ENCODE measurements around the gene MGRN1. TPM values are rescaled to one million over a fixed set of nuclear protein-coding genes. Genes with fewer than 3 reads are reported as not detected.

Gene MGRN1
- total RNA-seq, 3 donors from 2014 or later (not counting 1 experiment from before 2014, with no cell fraction given), result 102 to 106 (median 105) TPM

- Histone ChIP-seq H3K4me3 (ENCODE audit: low read length) (no peak overlapping the region), H3K27ac (ENCODE audit: low read length) (peak overlapping the region; percentile 78), H3K36me3 (ENCODE audit: control insufficient read depth, insufficient read depth, low read length) (peaks cover 27% of the 10 kb centered on the region), H3K4me1 (ENCODE audit: control insufficient read depth, insufficient read depth, low read length) (peaks cover 29% of the 10 kb centered on the region), H3K27me3 (ENCODE audit: control insufficient read depth, insufficient read depth, low read length) (no peaks in the 10 kb centered on the region), H3K9me3 (ENCODE audit: control insufficient read depth, insufficient read depth, low read length) (no peaks in the 10 kb centered on the region)
- WGBS (ENCODE audit: insufficient coverage), result 80% methylated on average over 11 of the region's 11 CpGs
- Mint-ChIP-seq H3K27ac (peak overlapping the region; percentile 81 to 92), H3K36me3 (no peaks in the 10 kb centered on the region), H3K4me3 (peak overlapping the region; percentile 50), H3K27me3 (ENCODE audit: low read depth in 2 of 2) (no peaks in the 10 kb centered on the region), H3K4me1 (peaks cover 18 to 33% of the 10 kb centered on the region in 2 donors), H3K9me3 (no peaks in the 10 kb centered on the region)
- TF ChIP-seq, protein P1, sequence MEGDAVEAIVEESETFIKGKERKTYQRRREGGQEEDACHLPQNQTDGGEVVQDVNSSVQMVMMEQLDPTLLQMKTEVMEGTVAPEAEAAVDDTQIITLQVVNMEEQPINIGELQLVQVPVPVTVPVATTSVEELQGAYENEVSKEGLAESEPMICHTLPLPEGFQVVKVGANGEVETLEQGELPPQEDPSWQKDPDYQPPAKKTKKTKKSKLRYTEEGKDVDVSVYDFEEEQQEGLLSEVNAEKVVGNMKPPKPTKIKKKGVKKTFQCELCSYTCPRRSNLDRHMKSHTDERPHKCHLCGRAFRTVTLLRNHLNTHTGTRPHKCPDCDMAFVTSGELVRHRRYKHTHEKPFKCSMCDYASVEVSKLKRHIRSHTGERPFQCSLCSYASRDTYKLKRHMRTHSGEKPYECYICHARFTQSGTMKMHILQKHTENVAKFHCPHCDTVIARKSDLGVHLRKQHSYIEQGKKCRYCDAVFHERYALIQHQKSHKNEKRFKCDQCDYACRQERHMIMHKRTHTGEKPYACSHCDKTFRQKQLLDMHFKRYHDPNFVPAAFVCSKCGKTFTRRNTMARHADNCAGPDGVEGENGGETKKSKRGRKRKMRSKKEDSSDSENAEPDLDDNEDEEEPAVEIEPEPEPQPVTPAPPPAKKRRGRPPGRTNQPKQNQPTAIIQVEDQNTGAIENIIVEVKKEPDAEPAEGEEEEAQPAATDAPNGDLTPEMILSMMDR (IDR thresholded peaks at IDR 0.05), result no peak
- ATAC-seq (no peak), DNase-seq (no peak)
- intact Hi-C loops (cut with micrococcal nuclease), result no loop called here
These were observed 52.2 kb downstream of the MGRN1 start for GRCh38 chr16:4676831-4677230.

GRCh38 chr16:4677390-4677789, 52.8 kb downstream of the MGRN1 start:
- Mint-ChIP-seq H3K36me3 (no peaks in the 10 kb centered on the region), H3K4me1 (peaks cover 18 to 33% of the 10 kb centered on the region in 2 donors), H3K4me3 (peak overlapping the region; percentile 17), H3K9me3 (no peaks in the 10 kb centered on the region), H3K27ac (peak overlapping the region in 1 of 2 donors; percentile 92), H3K27me3 (ENCODE audit: low read depth in 2 of 2) (no peaks in the 10 kb centered on the region)
- H3K9me3 ChIP-seq (ENCODE audit: control insufficient read depth, insufficient read depth, low read length), result no peaks in the 10 kb centered on the region
- H3K36me3 ChIP-seq (ENCODE audit: control insufficient read depth, insufficient read depth, low read length), result peaks cover 27% of the 10 kb centered on the region
- no peak overlapping the region for H3K4me3 ChIP-seq (ENCODE audit: low read length)
- no peak for ATAC-seq
- 97% methylated on average over 17 of the region's 17 CpGs for WGBS (ENCODE audit: insufficient coverage)
- H3K4me1 ChIP-seq (ENCODE audit: control insufficient read depth, insufficient read depth, low read length), result peaks cover 34% of the 10 kb centered on the region
- no peaks in the 10 kb centered on the region for H3K27me3 ChIP-seq (ENCODE audit: control insufficient read depth, insufficient read depth, low read length)
- intact Hi-C loops (cut with micrococcal nuclease), result no loop called here
- peak overlapping the region; percentile 78 for H3K27ac ChIP-seq (ENCODE audit: low read length)
- no peak for DNase-seq
- TF ChIP-seq, protein P1 (IDR thresholded peaks at IDR 0.05), result no peak

GRCh38 chr16:4677994-4678393, 53.4 kb downstream of the MGRN1 start:
- TF ChIP-seq, protein P1 (IDR thresholded peaks at IDR 0.05), result no peak
- Histone ChIP-seq H3K9me3 (ENCODE audit: control insufficient read depth, insufficient read depth, low read length) (no peaks in the 10 kb centered on the region), H3K4me1 (ENCODE audit: control insufficient read depth, insufficient read depth, low read length) (peaks cover 34% of the 10 kb centered on the region), H3K27me3 (ENCODE audit: control insufficient read depth, insufficient read depth, low read length) (no peaks in the 10 kb centered on the region), H3K36me3 (ENCODE audit: control insufficient read depth, insufficient read depth, low read length) (peaks cover 28% of the 10 kb centered on the region), H3K4me3 (ENCODE audit: low read length) (no peak overlapping the region), H3K27ac (ENCODE audit: low read length) (no peak overlapping the region)
- DNase-seq, result no peak
- Mint-ChIP-seq H3K27ac (peak overlapping the region; percentile 19 to 39), H3K9me3 (no peaks in the 10 kb centered on the region), H3K36me3 (no peaks in the 10 kb centered on the region), H3K4me3 (no peak overlapping the region), H3K4me1 (peaks cover 18 to 33% of the 10 kb centered on the region in 2 donors), H3K27me3 (ENCODE audit: low read depth in 2 of 2) (no peaks in the 10 kb centered on the region)
- WGBS (ENCODE audit: insufficient coverage), result 92% methylated on average over 8 of the region's 9 CpGs
- no peak for ATAC-seq
- intact Hi-C loops (cut with micrococcal nuclease), result no loop called here

DNA sequence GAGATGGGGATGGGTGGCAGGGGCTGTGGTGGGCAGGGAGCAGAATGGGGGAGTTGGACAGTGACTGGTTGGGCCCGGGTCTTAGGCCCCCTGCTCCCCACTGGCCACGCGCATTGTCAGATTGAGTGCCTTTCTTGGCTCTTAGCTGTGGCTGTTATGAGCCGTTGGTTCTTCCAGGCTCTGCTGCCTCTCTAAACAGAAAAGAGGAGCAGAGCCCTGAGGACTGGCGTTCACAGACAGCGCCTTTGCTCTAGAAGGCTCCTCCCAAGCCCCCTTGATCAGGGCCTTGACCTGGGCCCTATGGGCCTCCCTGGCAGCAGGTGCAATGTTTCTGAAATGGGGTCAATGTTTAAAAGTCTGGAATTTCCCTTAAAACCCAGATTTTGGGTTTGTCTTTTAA, 54.0 kb downstream of the MGRN1 start:
- no peaks in the 10 kb centered on the region for H3K9me3 Mint-ChIP-seq
- H3K4me1 ChIP-seq (ENCODE audit: control insufficient read depth, insufficient read depth, low read length), result peaks cover 34% of the 10 kb centered on the region
- DNase-seq, result no peak
- ATAC-seq, result no peak
- H3K27me3 Mint-ChIP-seq (ENCODE audit: low read depth in 2 of 2), result no peaks in the 10 kb centered on the region
- peaks cover 18 to 33% of the 10 kb centered on the region in 2 donors for H3K4me1 Mint-ChIP-seq
- H3K4me3 ChIP-seq (ENCODE audit: low read length), result no peak overlapping the region
- intact Hi-C loops (cut with micrococcal nuclease), result no loop called here
- WGBS (ENCODE audit: insufficient coverage), result 88% methylated on average over 6 of the region's 6 CpGs
- H3K36me3 ChIP-seq (ENCODE audit: control insufficient read depth, insufficient read depth, low read length), result peaks cover 28% of the 10 kb centered on the region
- no peaks in the 10 kb centered on the region for H3K9me3 ChIP-seq (ENCODE audit: control insufficient read depth, insufficient read depth, low read length)
- H3K4me3 Mint-ChIP-seq, result no peak overlapping the region
- no peaks in the 10 kb centered on the region for H3K36me3 Mint-ChIP-seq
- TF ChIP-seq, protein P1 (IDR thresholded peaks at IDR 0.05), result no peak
- peak overlapping the region; percentile 19 to 39 for H3K27ac Mint-ChIP-seq
- H3K27me3 ChIP-seq (ENCODE audit: control insufficient read depth, insufficient read depth, low read length), result no peaks in the 10 kb centered on the region
- H3K27ac ChIP-seq (ENCODE audit: low read length), result no peak overlapping the region
